Measurements from ENCODE around the gene TRIM42. TPM values are rescaled to one million over a fixed set of nuclear protein-coding genes. Genes with fewer than 3 reads are reported as not detected.

The TRIM42 gene
- total and polyA plus RNA-seq, 2 of the 8 experiments (the other 6 are each of a cell fraction or from before 2014, with no cell fraction given) = not detected

- no peak for TF ChIP-seq SIN3A (conservative IDR thresholded peaks at IDR 0.05 in 1 of 2, IDR thresholded peaks at IDR 0.05 in 1 of 2; ENCODE audit: low read depth in 1 of 2, low read length in 2 of 2)
- no peak for TF ChIP-seq KDM4A (IDR thresholded peaks at IDR 0.05; ENCODE audit: low read depth, low read length, severe bottlenecking)
- no peak for TF ChIP-seq KDM5A (IDR thresholded peaks at IDR 0.05; ENCODE audit: low read length)
- TF ChIP-seq USF2 (IDR thresholded peaks at IDR 0.05; ENCODE audit: low read length) = no peak
- TF ChIP-seq CHD7 (IDR thresholded peaks at IDR 0.05; ENCODE audit: insufficient replicate concordance, low read length) = no peak
- TF ChIP-seq BACH1 (IDR thresholded peaks at IDR 0.05; ENCODE audit: low read length) = no peak
- no peak for TF ChIP-seq ATF2 (IDR thresholded peaks at IDR 0.05; ENCODE audit: low read length)
Observed at GRCh38 chr3:140748171-140748570, 70.3 kb downstream of the TRIM42 start (continued).
